H1 (cell line): ENCODE measurements around the gene ZNF620.
"Not testable (repeated sequence)": the region's sequence is repeated elsewhere in the genome, so short reads cannot be mapped to it uniquely, and the experiment has no call there.

ENCODE experiments used
- EZH2 ChIP-seq: fragments of 200-600 bp; sonication (generic); IDR thresholded peaks from 2 replicates; pipeline ENCODE4 v1.7.1; 2012; ENCODE audit warnings: low read depth, mild to moderate bottlenecking, moderate library complexity, low read length, inconsistent platforms; ENCODE audit not compliant: severe bottlenecking
- POLR2AphosphoS5 ChIP-seq: IDR thresholded peaks from 2 replicates; pipeline ENCODE4 v1.6.1; 2011; ENCODE audit warnings: low read depth, low read length
- RBBP5 ChIP-seq: IDR thresholded peaks from 2 replicates; pipeline ENCODE4 v1.7.1; 2012; ENCODE audit warnings: low read depth, mild to moderate bottlenecking, inconsistent platforms, low read length, moderate library complexity, borderline replicate concordance
- SIN3A ChIP-seq, 2 experiments: IDR thresholded peaks in 1 of 2; conservative IDR thresholded peaks in 1 of 2; 2 replicates each; pipeline ENCODE4 v1.6.1; 2011 to 2012; ENCODE audit warnings: low read length in 2 of 2, improper control_type of control experiment in 1 of 2, low read depth in 1 of 2, mild to moderate bottlenecking in 1 of 2
- SIX5 ChIP-seq: IDR thresholded peaks from 2 replicates; pipeline ENCODE4 v1.6.1; 2011; ENCODE audit warnings: mild to moderate bottlenecking, low read depth, low read length
- YY1 ChIP-seq: IDR thresholded peaks from 2 replicates; pipeline ENCODE4 v1.6.1; 2011; ENCODE audit warnings: low read depth, mild to moderate bottlenecking, low read length
- TF ChIP-seq, protein P1 (sequence below), 3 experiments: IDR thresholded peaks; 1 replicate in 2 of 3; 2 replicates in 1 of 3; pipeline versions ENCODE4 v1.5.1 to v1.6.1; 2011; ENCODE audit warnings: low read length in 3 of 3, mild to moderate bottlenecking in 3 of 3, inconsistent platforms in 2 of 3, low read depth in 1 of 3, moderate library complexity in 1 of 3; ENCODE audit not compliant: insufficient read depth in 1 of 3; ENCODE audit errors: control extremely low read depth in 1 of 3
- TF ChIP-seq, protein P2 (sequence below): IDR thresholded peaks from 2 replicates; pipeline ENCODE4 v1.6.1; 2011; ENCODE audit warnings: low read depth, mild to moderate bottlenecking, low read length; ENCODE audit not compliant: insufficient read depth

DNA sequence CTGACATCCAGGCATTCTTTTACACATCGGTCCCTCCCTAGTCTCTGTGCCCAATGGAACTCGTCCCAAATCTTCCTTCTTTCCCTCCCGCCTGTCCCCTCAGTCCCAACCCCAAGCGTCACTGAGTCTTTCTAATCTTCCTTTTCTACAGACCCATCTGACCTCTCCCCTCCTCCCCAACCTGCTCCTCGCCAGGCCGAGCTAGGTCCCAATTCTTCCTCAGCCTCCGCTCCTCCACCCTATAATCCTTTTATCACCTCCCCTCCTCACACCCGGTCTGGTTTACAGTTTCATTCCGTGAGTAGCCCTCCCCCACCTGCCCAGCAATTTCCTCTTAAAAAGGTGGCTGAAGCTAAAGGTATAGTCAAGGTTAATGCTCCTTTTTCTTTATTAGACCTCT is 56.6 kb downstream of the ZNF620 start:
- TF ChIP-seq, protein P1, sequence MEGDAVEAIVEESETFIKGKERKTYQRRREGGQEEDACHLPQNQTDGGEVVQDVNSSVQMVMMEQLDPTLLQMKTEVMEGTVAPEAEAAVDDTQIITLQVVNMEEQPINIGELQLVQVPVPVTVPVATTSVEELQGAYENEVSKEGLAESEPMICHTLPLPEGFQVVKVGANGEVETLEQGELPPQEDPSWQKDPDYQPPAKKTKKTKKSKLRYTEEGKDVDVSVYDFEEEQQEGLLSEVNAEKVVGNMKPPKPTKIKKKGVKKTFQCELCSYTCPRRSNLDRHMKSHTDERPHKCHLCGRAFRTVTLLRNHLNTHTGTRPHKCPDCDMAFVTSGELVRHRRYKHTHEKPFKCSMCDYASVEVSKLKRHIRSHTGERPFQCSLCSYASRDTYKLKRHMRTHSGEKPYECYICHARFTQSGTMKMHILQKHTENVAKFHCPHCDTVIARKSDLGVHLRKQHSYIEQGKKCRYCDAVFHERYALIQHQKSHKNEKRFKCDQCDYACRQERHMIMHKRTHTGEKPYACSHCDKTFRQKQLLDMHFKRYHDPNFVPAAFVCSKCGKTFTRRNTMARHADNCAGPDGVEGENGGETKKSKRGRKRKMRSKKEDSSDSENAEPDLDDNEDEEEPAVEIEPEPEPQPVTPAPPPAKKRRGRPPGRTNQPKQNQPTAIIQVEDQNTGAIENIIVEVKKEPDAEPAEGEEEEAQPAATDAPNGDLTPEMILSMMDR (IDR thresholded peaks at IDR 0.05; ENCODE audit: control extremely low read depth in 1 of 3, insufficient read depth in 1 of 3, low read depth in 1 of 3, low read length in 3 of 3), result not testable (repeated sequence)
- TF ChIP-seq POLR2AphosphoS5; SIN3A (conservative IDR thresholded peaks at IDR 0.05 in 1 of 2, IDR thresholded peaks at IDR 0.05 in 1 of 2; ENCODE audit: low read depth in 1 of 2, low read length in 2 of 2); EZH2; RBBP5; YY1; SIX5: not testable (repeated sequence)
- TF ChIP-seq, protein P2, sequence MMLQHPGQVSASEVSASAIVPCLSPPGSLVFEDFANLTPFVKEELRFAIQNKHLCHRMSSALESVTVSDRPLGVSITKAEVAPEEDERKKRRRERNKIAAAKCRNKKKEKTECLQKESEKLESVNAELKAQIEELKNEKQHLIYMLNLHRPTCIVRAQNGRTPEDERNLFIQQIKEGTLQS, result not testable (repeated sequence)
